HG03159 (cell line): ENCODE data around the gene PLXNC1.
"Not testable (repeated sequence)": the region's sequence is repeated elsewhere in the genome, so short reads cannot be mapped to it uniquely, and the experiment has no call there.

Experiments
- ATAC-seq: cut with Tn5 transposase; IDR thresholded peaks from one replicate; pipeline ENCODE4 v1.9.1; 2021; ENCODE audit warnings: mild to moderate bottlenecking, moderate library complexity; ENCODE audit not compliant: unreplicated experiment

PLXNC1 gene

GRCh38 chr12:94285943-94286582 lies 137.7 kb downstream of the PLXNC1 start:
- no peak for ATAC-seq

GRCh38 chr12:94286583-94287244 lies 138.3 kb downstream of the PLXNC1 start:
- no peak for ATAC-seq

GRCh38 chr12:94287245-94287628 lies 138.9 kb downstream of the PLXNC1 start:
- no peak for ATAC-seq

GRCh38 chr12:94289461-94290312 lies 141.3 kb downstream of the PLXNC1 start:
- no peak for ATAC-seq

- no peak for ATAC-seq
Observed at GRCh38 chr12:94290353-94290752, 142.0 kb downstream of the PLXNC1 start.

- ATAC-seq, result no peak
Observed at GRCh38 chr12:94297096-94297699, 148.8 kb downstream of the PLXNC1 start.

GRCh38 chr12:94297876-94298505 lies 149.6 kb downstream of the PLXNC1 start:
- ATAC-seq, result no peak

GRCh38 chr12:94299846-94300245 lies 151.5 kb downstream of the PLXNC1 start:
- ATAC-seq, result no peak

GRCh38 chr12:94304012-94304411 lies 155.6 kb downstream of the PLXNC1 start:
- ATAC-seq, result no peak

GRCh38 chr12:94304566-94305061 lies 156.2 kb downstream of the PLXNC1 start:
- no peak for ATAC-seq

- ATAC-seq, result peak; percentile 43
Observed at GRCh38 chr12:94305130-94305957, 157.0 kb downstream of the PLXNC1 start.

- ATAC-seq, result no peak
Observed at GRCh38 chr12:94308612-94309011, 160.2 kb downstream of the PLXNC1 start.

GRCh38 chr12:94309373-94309772 lies 161.0 kb downstream of the PLXNC1 start:
- peak; percentile 83 for ATAC-seq

- ATAC-seq, result no peak
Observed at GRCh38 chr12:94312378-94312777, 164.0 kb downstream of the PLXNC1 start.

- ATAC-seq, result not testable (repeated sequence)
Observed at GRCh38 chr12:94316600-94316999, 168.2 kb downstream of the PLXNC1 start.

- no peak for ATAC-seq
Observed at GRCh38 chr12:94318181-94318580, 169.8 kb downstream of the PLXNC1 start.

GRCh38 chr12:94320109-94320508 lies 171.7 kb downstream of the PLXNC1 start:
- ATAC-seq, result no peak

- ATAC-seq, result no peak
Observed at GRCh38 chr12:94322346-94322745, 174.0 kb downstream of the PLXNC1 start.

GRCh38 chr12:94326234-94326633 lies 177.9 kb downstream of the PLXNC1 start:
- ATAC-seq, result no peak

- ATAC-seq, result no peak
Observed at GRCh38 chr12:94326727-94327126, 178.3 kb downstream of the PLXNC1 start.
